GM13976 (cell line): ENCODE measurements around the gene HBG1.

Experiments used
- DNase-seq: peaks from one replicate; pipeline ENCODE4 v3.0.0; 2012; ENCODE audit warnings: low spot score
- CTCF ChIP-seq: IDR thresholded peaks from 2 replicates; pipeline ENCODE4 v1.5.1; 2012; ENCODE audit warnings: borderline replicate concordance, mild to moderate bottlenecking; ENCODE audit not compliant: insufficient read depth; ENCODE audit errors: extremely low read depth, missing control alignments, control extremely low read depth
- in situ Hi-C: fragments of 300-500 bp; cut with MboI; formaldehyde crosslinking; loops from one replicate; pipeline ENCODE4 v1.12.0; 2022; ENCODE audit warnings: low sequenced_read_pairs, mixed read lengths, inconsistent platforms; ENCODE audit not compliant: unreplicated experiment

Gene HBG1

GRCh38 chr11:5245155-5245554 lies 4.5 kb downstream of the HBG1 start:
- no peak for TF ChIP-seq CTCF
- in situ Hi-C loops: no loop called here
- DNase-seq: no peak

DNA sequence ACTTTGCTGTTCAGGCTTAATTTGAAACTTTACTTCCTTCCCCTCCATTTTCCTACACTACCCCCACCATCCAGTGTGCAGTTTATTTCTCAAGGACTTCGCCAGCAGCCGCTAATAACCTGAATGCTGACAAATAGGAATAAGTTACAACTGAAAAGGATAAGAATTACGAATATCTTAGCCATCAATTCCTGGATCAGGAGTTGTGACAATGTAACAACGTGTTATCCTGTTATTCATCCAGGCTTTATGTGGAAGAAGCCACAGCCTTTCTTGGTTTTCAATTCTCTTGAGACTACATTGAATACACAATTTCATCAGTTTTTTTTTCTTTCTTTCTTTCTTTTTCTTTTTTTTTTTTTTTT lies 5.9 kb downstream of the HBG1 start:
- no peak for DNase-seq
- in situ Hi-C loops: no loop called here
- TF ChIP-seq CTCF: no peak

GRCh38 chr11:5242933-5243815 lies 6.5 kb downstream of the HBG1 start:
- in situ Hi-C loops: no loop called here
- DNase-seq: no peak
- TF ChIP-seq CTCF: no peak

DNA sequence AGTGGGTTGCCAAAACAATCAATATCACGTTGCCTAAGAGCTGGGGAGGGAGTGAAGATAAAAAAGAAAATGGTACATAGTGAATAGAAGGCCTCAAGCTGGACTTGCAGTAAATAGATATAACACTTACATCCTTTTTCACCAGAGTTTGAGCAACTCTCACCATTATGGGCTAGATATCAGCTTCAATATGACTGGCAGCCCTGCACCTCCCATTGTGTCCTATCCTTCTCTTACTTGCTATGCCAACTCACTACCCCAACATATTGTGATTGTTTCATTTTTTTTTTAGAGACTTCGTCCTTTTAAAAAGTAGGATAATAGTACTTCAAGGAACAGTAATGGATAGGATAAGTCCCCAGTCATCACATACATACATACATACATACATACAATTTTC lies 7.4 kb downstream of the HBG1 start:
- no peak for TF ChIP-seq CTCF
- in situ Hi-C loops: no loop called here
- DNase-seq: no peak

DNA sequence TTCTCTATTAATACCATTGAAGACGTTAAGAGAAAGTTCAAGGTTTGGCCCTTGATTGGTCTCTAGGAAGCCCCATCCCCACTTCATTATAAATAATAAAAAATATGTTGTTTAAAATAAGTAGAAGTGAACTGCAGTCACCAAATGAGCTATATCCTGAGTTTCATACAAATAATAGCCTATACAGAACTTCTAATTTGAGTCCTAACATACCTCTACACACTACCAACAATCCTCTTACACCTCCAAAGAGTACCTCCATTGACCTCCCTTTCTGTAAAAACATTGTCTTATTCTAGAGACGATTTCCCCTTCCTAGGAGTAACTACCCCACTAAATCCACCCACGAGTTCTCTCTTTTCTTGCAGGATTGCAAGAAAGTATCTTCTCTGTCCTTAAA lies 8.2 kb downstream of the HBG1 start:
- no peak for DNase-seq
- in situ Hi-C loops: no loop called here
- no peak for TF ChIP-seq CTCF

DNA sequence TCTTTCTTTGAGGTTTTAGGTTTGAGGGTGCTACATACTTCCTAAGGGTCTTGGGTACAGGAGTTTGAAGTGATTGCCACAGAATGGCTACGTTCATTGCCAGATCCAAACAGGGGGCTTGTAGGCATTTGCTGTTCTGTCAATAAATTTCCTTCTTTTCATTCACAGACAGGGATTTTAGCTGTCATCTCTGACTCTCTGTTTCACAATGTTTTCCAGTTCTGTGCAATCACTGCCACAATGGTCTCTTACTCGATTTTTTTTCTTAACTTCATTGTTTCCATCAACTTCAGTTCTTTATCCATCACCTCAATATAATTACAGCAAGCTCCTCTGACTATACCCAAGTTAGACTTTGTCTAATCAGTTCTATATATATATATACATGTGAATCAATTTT lies 9.2 kb downstream of the HBG1 start:
- in situ Hi-C loops: no loop called here
- no peak for TF ChIP-seq CTCF
- DNase-seq: no peak
